ENCODE data around the gene BCAS3. TPM values are rescaled to one million over a fixed set of nuclear protein-coding genes. Genes with fewer than 3 reads are reported as not detected.

The BCAS3 gene
- total RNA-seq, 1 experiment from 2014 or later: 26.3 TPM

DNA sequence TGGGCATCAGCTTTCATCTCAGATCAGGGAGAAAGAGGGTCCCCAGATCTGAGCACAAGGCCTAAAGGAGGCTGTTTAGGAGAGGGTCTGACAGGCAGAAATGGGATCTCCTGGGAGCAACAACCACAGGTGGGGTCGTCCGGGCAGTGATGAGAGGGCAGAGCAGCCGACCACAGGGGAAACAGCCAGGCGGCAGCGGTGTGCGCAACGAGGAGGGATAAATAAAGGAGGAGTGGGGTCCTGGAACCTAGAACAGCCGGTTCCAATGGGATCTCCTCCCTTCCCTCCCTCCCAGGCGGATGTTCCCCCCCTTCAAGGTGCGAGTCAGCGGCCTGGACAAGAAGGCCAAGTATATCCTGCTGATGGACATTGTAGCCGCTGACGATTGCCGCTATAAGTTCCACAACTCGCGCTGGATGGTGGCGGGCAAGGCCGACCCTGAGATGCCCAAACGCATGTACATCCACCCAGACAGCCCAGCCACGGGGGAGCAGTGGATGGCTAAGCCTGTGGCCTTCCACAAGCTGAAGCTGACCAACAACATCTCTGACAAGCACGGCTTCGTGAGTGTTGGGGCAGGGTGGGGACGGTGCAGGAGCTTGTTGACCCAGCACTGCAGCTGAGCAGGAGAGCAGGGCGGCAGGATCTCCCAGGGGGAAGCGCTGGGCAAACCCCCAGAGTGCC, 723.9 kb downstream of the BCAS3 start:
- H3K4me1 ChIP-seq (ENCODE audit: control insufficient read depth in 1 of 2, insufficient read depth in 2 of 2, low read length in 2 of 2): no peaks in the 10 kb centered on the region
- H3K4me3 ChIP-seq (replicated peaks in 1 of 2; ENCODE audit: low read depth in 1 of 2, low read length in 2 of 2): no peak overlapping the region
- no peaks in the 10 kb centered on the region for H3K36me3 ChIP-seq (ENCODE audit: control insufficient read depth in 1 of 2, insufficient read depth in 2 of 2, low read length in 2 of 2)
- H3K4me2 ChIP-seq (ENCODE audit: low read length): no peak overlapping the region
- H3K9me2 ChIP-seq (ENCODE audit: insufficient read depth): no peaks in the 10 kb centered on the region
- H3K9ac ChIP-seq (ENCODE audit: low read length): no peak overlapping the region
- ATAC-seq: no peak
- intact Hi-C loops (cut with micrococcal nuclease): no loop called here
- DNase-seq (ENCODE audit: low read depth, low spot score): no peak
- BruUV-seq (replicated peaks): no TSS peak
- TF ChIP-seq SRF (IDR thresholded peaks at IDR 0.05; ENCODE audit: low read depth) (no peak), POLR2AphosphoS5 (IDR thresholded peaks at IDR 0.05; ENCODE audit: low read depth, low read length) (no peak), TCF7L2 (IDR thresholded peaks at IDR 0.05; ENCODE audit: borderline replicate concordance, extremely low read depth, insufficient read depth, insufficient read length) (no peak), SIN3A (IDR thresholded peaks at IDR 0.05; ENCODE audit: low read depth) (no peak), JUND (IDR thresholded peaks at IDR 0.05) (no peak)
- TF ChIP-seq, protein P1, sequence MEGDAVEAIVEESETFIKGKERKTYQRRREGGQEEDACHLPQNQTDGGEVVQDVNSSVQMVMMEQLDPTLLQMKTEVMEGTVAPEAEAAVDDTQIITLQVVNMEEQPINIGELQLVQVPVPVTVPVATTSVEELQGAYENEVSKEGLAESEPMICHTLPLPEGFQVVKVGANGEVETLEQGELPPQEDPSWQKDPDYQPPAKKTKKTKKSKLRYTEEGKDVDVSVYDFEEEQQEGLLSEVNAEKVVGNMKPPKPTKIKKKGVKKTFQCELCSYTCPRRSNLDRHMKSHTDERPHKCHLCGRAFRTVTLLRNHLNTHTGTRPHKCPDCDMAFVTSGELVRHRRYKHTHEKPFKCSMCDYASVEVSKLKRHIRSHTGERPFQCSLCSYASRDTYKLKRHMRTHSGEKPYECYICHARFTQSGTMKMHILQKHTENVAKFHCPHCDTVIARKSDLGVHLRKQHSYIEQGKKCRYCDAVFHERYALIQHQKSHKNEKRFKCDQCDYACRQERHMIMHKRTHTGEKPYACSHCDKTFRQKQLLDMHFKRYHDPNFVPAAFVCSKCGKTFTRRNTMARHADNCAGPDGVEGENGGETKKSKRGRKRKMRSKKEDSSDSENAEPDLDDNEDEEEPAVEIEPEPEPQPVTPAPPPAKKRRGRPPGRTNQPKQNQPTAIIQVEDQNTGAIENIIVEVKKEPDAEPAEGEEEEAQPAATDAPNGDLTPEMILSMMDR (IDR thresholded peaks at IDR 0.05 in 2 of 3, conservative IDR thresholded peaks at IDR 0.05 in 1 of 3; ENCODE audit: borderline replicate concordance in 1 of 3, insufficient read depth in 1 of 3, low read depth in 2 of 3, low read length in 2 of 3): no peak
- ChIA-PET CTCF (no interaction called here), POLR2A (no interaction called here), RAD21 (ENCODE audit: low non-redundant PET in 1 of 2, low total read pairs in 2 of 2, uncharacterized antibody in 2 of 2, unreplicated experiment in 2 of 2) (no interaction called here)
- no peaks in the 10 kb centered on the region for H3K9me3 ChIP-seq (ENCODE audit: control insufficient read depth in 1 of 2, insufficient read depth in 1 of 2, low read depth in 1 of 2, low read length in 2 of 2)
- H4K20me1 ChIP-seq (ENCODE audit: insufficient read depth): no peaks in the 10 kb centered on the region
- H3K79me2 ChIP-seq (ENCODE audit: insufficient read depth, low read length): no peaks in the 10 kb centered on the region
- H3K27me3 ChIP-seq (ENCODE audit: insufficient read depth, low read length): no peaks in the 10 kb centered on the region
- no peak overlapping the region for H3K27ac ChIP-seq (ENCODE audit: low read depth, low read length)
- H2AFZ ChIP-seq (ENCODE audit: low read depth, low read length, poor library complexity, severe bottlenecking): no peak overlapping the region

DNA sequence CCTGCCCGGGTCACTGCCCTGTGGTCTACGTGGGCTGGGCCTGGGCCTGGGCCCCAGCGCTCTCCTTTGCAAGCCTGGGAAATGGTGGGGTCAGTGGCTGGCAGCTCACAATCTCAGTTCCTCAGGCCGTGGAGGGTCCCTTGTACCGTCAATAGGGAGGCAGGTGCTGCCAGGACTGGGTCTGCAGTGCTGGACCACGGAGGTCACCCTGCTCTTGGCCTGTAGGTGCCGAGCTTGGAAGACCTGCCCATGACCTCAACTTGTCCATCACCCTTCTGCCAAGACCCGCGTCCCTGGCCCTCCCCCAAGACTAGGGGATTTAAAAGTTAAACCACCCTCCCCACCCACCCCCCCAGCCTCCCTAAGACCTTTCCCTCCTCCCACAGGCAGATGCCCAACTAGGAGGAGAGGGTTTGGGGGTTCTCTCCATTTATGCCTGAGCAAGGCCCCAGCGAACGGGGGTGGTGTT, 724.5 kb downstream of the BCAS3 start:
- intact Hi-C loops (cut with micrococcal nuclease): no loop called here
- H3K9me2 ChIP-seq (ENCODE audit: insufficient read depth): no peaks in the 10 kb centered on the region
- BruUV-seq (replicated peaks): no TSS peak
- no peaks in the 10 kb centered on the region for H4K20me1 ChIP-seq (ENCODE audit: insufficient read depth)
- no peak overlapping the region for H3K27ac ChIP-seq (ENCODE audit: low read depth, low read length)
- ChIA-PET POLR2A (no interaction called here), RAD21 (ENCODE audit: low non-redundant PET in 1 of 2, low total read pairs in 2 of 2, uncharacterized antibody in 2 of 2, unreplicated experiment in 2 of 2) (no interaction called here), CTCF (no interaction called here)
- no peak for DNase-seq (ENCODE audit: low read depth, low spot score)
- no peaks in the 10 kb centered on the region for H3K9me3 ChIP-seq (ENCODE audit: control insufficient read depth in 1 of 2, insufficient read depth in 1 of 2, low read depth in 1 of 2, low read length in 2 of 2)
- ATAC-seq: no peak
- no peak overlapping the region for H2AFZ ChIP-seq (ENCODE audit: low read depth, low read length, poor library complexity, severe bottlenecking)
- H3K79me2 ChIP-seq (ENCODE audit: insufficient read depth, low read length): no peaks in the 10 kb centered on the region
- H3K4me3 ChIP-seq (replicated peaks in 1 of 2; ENCODE audit: low read depth in 1 of 2, low read length in 2 of 2): no peak overlapping the region
- no peaks in the 10 kb centered on the region for H3K27me3 ChIP-seq (ENCODE audit: insufficient read depth, low read length)
- H3K9ac ChIP-seq (ENCODE audit: low read length): no peak overlapping the region
- no peaks in the 10 kb centered on the region for H3K36me3 ChIP-seq (ENCODE audit: control insufficient read depth in 1 of 2, insufficient read depth in 2 of 2, low read length in 2 of 2)
- H3K4me2 ChIP-seq (ENCODE audit: low read length): no peak overlapping the region
- H3K4me1 ChIP-seq (ENCODE audit: control insufficient read depth in 1 of 2, insufficient read depth in 2 of 2, low read length in 2 of 2): no peaks in the 10 kb centered on the region
- TF ChIP-seq TCF7L2 (IDR thresholded peaks at IDR 0.05; ENCODE audit: borderline replicate concordance, extremely low read depth, insufficient read depth, insufficient read length): no peak
- no peak for TF ChIP-seq POLR2A (IDR thresholded peaks at IDR 0.05; ENCODE audit: borderline replicate concordance, extremely low read depth, insufficient read depth, insufficient read length)
- no peak for TF ChIP-seq JUND (IDR thresholded peaks at IDR 0.05)
- TF ChIP-seq RAD21 (IDR thresholded peaks at IDR 0.05; ENCODE audit: low read depth): no peak
- TF ChIP-seq, protein P2, sequence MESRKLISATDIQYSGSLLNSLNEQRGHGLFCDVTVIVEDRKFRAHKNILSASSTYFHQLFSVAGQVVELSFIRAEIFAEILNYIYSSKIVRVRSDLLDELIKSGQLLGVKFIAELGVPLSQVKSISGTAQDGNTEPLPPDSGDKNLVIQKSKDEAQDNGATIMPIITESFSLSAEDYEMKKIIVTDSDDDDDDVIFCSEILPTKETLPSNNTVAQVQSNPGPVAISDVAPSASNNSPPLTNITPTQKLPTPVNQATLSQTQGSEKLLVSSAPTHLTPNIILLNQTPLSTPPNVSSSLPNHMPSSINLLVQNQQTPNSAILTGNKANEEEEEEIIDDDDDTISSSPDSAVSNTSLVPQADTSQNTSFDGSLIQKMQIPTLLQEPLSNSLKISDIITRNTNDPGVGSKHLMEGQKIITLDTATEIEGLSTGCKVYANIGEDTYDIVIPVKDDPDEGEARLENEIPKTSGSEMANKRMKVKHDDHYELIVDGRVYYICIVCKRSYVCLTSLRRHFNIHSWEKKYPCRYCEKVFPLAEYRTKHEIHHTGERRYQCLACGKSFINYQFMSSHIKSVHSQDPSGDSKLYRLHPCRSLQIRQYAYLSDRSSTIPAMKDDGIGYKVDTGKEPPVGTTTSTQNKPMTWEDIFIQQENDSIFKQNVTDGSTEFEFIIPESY (IDR thresholded peaks at IDR 0.05; ENCODE audit: extremely low read depth, insufficient replicate concordance, low read length): no peak
- TF ChIP-seq SRF (IDR thresholded peaks at IDR 0.05; ENCODE audit: low read depth): no peak
- TF ChIP-seq SIN3A (IDR thresholded peaks at IDR 0.05; ENCODE audit: low read depth): no peak
- TF ChIP-seq EZH2 (IDR thresholded peaks at IDR 0.05): no peak
- TF ChIP-seq, protein P3, sequence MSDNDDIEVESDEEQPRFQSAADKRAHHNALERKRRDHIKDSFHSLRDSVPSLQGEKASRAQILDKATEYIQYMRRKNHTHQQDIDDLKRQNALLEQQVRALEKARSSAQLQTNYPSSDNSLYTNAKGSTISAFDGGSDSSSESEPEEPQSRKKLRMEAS (IDR thresholded peaks at IDR 0.05): no peak
- TF ChIP-seq ZNF274 (IDR thresholded peaks at IDR 0.05; ENCODE audit: low read depth, low read length): no peak
- no peak for TF ChIP-seq ELF1 (IDR thresholded peaks at IDR 0.05; ENCODE audit: borderline replicate concordance, low read depth)

Data from HCT116 (cell line).